Measurements from ENCODE around the gene FBXW5.

Gene FBXW5

GRCh38 chr9:136944519-136945332 is at the start of gene FBXW5, which contains the start of gene C8G:
FBXW5 (minus strand) TSS chr9:136944738; CDS start chr9:136944083, 655 bp downstream.
C8G (plus strand) TSS chr9:136945243; CDS start chr9:136945321, 78 bp downstream.
- peak; percentile 67 to 97 (median 93) for DNase-seq
- intact Hi-C loops (cut with DNase I), result loop anchor here (5.0 to 10.0 kb wide), 2 partner anchors 33 to 60 kb away; partner anchors contain the start of genes PTGDS and TRAF2

DNA sequence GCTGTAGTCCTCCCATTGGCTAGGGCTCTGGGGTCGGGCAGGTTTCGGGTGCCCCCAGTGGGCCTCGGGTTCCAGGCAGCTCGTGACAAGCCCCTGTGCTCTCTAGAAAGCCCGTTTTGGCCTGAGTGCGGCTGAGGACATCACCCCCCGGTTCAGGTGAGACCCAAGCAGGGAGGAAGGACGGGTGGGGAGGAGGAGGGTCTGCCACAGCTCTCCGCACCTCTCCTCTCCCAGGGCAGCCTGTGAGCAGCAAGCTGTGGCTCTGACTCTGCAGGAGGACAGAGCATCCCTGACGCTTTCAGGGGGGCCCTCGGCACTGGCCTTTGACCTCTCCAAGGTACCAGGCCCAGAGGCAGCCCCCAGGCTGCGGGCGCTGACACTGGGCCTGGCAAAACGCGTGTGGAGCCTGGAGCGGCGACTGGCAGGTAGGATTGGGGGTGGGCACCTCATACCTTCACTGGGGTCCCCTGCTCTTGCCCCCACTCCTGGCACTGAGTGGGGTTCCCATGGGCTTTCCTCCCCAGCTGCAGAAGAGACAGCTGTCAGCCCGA is 48.4 kb upstream of the FBXW5 start:
- no peak for DNase-seq
- intact Hi-C loops (cut with DNase I), result no loop called here

DNA sequence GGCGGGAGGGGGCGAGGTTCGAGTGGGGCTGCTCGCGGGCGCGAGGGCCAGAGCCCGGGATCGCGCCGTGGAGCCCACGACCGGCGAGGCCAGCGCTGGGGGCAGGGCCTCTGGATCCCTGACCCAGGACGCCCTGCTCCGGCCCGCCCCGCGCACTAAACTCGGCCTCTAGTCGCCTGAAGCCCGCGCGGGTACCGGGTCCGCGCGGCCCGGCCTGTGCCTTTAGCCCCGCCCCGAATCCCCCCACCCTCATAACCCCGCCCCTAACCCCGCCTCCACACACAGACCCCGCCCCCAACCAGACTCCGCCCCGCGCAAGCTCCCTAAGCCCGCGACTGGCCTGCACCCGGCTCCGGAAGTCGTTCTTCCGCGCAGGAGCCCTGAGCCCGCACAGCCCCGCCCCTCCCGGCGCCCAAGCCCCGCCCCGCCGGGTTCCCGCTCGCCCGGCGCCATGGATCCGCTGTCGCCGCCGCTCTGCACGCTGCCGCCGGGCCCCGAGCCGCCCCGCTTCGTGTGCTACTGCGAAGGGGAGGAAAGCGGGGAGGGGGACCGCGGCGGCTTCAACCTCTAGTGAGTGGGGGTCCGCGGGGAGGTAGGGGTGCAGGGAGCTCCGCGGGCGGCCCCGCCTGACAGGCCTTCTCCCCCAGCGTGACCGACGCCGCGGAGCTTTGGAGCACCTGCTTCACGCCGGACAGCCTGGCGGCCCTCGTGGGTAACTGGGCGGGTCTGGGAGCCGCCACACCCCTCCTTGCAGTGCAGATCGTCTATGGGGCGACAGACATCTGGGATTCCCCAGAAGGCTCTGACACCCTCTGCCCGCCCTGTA is 47.7 kb upstream of the FBXW5 start, which contains the start of gene PAXX:
TSS of gene PAXX (plus strand) at position 430 of the 826 bp plus-strand sequence. CDS start at position 452, 22 bp downstream.
- peak; percentile 80 to 98 (median 95) for DNase-seq
- intact Hi-C loops (cut with DNase I), result no loop called here

GRCh38 chr9:136990242-136990911 is 45.8 kb upstream of the FBXW5 start:
- intact Hi-C loops (cut with DNase I), result no loop called here

GRCh38 chr9:136988872-136989271 is 44.3 kb upstream of the FBXW5 start:
- intact Hi-C loops (cut with DNase I), result no loop called here

More at GRCh38 chr9:136990242-136990911, 45.8 kb upstream of the FBXW5 start:
- DNase-seq, result no peak

DNA sequence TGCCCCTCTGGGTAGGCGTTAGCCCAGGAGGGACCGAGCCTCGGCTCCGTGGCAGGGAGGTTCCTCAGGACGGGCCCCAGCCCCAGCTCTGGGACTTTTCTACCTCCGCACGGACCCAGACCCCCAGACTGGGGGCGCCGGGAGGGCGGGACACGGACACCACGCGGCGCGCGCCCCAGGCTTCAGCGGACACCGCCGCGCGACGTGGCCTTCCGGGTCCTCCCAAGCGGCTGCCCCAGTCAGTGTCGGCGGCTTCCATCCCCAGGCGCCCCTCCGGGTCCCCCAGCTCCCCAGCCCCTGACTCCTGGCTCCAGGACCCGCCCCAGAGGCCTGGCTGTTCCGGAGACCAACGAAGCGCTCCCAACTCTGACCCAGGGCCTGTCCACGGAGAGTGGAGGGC is 41.3 kb upstream of the FBXW5 start:
- no peak for DNase-seq

More at GRCh38 chr9:136988872-136989271, 44.3 kb upstream of the FBXW5 start:
- DNase-seq, result no peak

GRCh38 chr9:136985027-136985602 is 40.6 kb upstream of the FBXW5 start:
- peak in 7 of 42 donors; percentile 27 to 60 (median 38) for DNase-seq
- intact Hi-C loops (cut with DNase I), result no loop called here

More for the DNA sequence above, 41.3 kb upstream of the FBXW5 start:
- intact Hi-C loops (cut with DNase I), result no loop called here

- DNase-seq, result peak in 2 of 42 donors; percentile 37 to 51
- intact Hi-C loops (cut with DNase I), result no loop called here
These were observed 40.0 kb upstream of the FBXW5 start for GRCh38 chr9:136984464-136985026.

DNA sequence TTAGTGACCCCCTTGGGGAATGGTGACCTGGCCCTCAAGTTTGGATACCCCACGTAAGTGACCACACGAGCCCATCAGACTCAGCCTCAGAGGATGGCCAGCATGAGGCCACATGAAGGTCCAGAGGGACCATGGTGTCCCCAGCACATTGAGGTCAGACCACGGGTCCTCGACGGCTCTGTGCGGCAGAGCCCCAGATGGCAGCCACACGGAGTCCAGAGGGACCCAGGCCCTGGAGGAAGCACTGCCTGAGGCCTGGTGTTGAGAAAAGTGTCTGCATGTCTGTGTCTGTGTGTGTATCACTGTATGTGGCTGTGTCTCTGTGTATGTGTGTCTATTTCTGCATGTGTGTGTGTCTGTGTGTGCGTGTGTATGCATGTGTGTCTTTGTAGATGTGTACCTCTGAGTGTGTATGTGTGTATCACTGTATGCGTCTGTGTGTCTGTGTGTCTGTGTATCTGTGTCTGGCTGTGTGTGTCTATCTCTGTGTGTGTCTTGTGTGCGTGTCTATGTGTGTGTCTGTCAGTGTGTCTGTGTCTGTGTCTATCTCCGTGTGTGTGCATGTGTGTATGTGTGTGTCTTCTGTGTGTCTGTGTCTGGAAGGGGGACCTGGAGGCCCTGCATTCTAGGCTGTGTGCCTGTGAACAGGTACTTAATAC is 39.2 kb upstream of the FBXW5 start:
- DNase-seq, result peak in 3 of 42 donors; percentile 33 to 55 (median 40)
- intact Hi-C loops (cut with DNase I), result no loop called here

DNA sequence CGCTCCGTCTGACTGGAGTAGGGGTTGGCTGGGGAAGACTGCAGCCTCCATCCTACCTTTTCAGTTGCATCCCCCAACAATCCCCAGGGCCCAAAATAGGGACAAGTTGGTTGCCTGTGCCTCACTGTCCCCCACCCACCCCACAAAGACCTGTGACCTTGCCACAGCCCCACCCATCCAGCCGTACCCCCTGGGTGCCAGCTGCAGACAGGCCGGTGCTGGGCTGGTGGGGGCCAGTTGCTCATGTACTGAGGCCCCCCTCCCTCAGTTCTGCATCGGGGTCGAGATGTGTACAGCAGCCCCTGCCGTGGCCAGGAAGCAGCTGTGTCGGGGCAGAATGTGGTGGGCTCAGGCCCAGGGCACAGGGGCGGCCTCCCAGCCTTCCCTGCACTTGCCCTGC is 38.6 kb upstream of the FBXW5 start:
- intact Hi-C loops (cut with DNase I), result no loop called here
- peak in 11 of 42 donors; percentile 34 to 72 (median 50) for DNase-seq

DNA sequence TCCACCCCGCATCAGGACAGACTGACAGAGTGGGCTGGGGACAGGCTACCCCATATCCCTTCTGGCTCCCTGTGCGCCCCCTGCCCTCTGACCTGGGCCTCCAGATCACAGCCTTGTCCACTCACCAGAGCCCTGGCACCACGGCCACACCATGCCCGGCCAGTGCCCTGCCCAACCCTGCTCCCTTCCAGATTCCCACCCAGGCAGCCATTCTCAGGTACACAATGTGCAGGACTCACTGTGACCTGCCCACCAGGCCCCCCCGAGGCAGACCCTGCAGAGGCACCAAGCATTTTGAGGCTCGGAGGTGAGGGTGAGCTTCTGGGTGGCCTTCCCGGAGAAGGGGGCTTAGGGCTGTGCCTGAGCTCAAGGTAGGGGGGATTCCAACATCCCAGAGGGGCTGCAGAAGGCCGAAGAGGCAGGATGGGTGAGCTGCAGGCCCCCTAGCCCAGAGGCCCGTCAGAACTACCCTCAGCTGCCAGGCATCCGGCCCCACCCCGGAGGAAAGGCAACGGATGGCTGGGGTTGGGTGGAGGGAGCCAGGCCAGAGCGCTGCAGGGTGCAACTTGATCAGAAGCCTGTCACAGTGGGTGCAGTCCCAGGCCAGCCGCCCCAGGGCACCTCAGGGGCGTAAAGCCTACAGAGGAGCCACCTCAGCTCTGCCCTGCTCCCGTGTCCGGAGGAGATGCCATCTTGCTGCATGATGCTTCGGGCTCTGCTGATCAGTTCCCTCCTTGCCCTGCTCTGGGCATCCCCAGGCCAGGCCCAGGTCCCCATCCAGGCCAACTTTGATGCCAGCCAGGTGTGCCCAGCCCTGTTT is 37.9 kb upstream of the FBXW5 start, which contains the start of gene LCNL1:
TSS of gene LCNL1 (plus strand) at position 762 of the 820 bp plus-strand sequence. CDS start 594 bp downstream, outside the sequence.
- DNase-seq, result peak in 38 of 42 donors; percentile 44 to 86 (median 66)
- intact Hi-C loops (cut with DNase I), result no loop called here

DNA sequence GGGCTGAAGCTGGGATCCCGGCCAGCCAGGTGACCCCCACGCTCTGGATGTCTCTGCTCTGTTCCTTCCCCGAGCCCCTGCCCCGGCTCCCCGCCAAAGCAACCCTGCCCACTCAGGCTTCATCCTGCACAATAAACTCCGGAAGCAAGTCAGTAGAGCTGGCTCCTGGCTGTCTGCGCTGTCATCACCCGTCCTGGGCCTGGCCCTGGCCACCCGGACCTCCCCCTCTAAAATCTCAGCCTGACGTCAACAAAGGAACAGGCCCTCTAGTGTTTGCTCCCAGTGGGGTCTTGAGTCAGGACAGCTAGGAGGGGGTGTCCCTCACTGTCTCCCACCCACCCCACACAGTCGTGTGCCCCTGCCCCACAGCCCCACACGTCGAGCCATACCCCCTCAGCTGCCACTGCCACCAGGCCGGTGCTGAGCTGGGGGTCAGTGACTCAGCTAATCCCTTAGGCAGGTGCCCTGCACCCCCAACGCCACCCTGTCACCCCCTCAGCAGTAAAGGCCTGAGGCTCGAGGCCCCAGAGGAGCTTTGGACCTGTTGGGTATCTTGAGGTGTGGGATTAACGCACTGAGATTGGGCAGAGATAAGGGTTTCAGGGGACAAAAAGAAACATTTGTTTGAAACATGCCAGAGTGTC is 37.2 kb upstream of the FBXW5 start:
- intact Hi-C loops (cut with DNase I), result no loop called here
- peak in 35 of 42 donors; percentile 48 to 88 (median 65) for DNase-seq

- intact Hi-C loops (cut with DNase I), result no loop called here
- DNase-seq, result peak in 10 of 42 donors; percentile 15 to 69 (median 46)
These were observed 36.3 kb upstream of the FBXW5 start for GRCh38 chr9:136980669-136981478.

GRCh38 chr9:136979769-136980587 is 35.4 kb upstream of the FBXW5 start:
- peak in 8 of 42 donors; percentile 19 to 67 (median 46) for DNase-seq
- intact Hi-C loops (cut with DNase I), result loop anchor here (5.0 kb wide), 1 partner anchor 38 kb away; the partner anchor contains the start of gene FBXW5

All from head of caudate nucleus (tissue), 42 donors.